PFSK-1 (cell line): Measurements from ENCODE around the gene ERCC6L.

ENCODE experiments used
- POLR2AphosphoS5 ChIP-seq: IDR thresholded peaks from 2 replicates; pipeline ENCODE4 v1.6.1; 2012; ENCODE audit warnings: low read depth, mild to moderate bottlenecking, control low read depth, low read length, moderate library complexity
- REST ChIP-seq, 2 experiments: IDR thresholded peaks; 2 replicates each; pipeline versions ENCODE4 v1.6.1 to v1.8.0; 2011 to 2012; ENCODE audit warnings: low read depth in 2 of 2, low read length in 2 of 2, control low read depth in 1 of 2, inconsistent platforms in 1 of 2, mild to moderate bottlenecking in 1 of 2, moderate library complexity in 1 of 2; ENCODE audit not compliant: insufficient read depth in 1 of 2
- SIN3A ChIP-seq: IDR thresholded peaks from 2 replicates; pipeline ENCODE4 v1.6.1; 2012; ENCODE audit warnings: mild to moderate bottlenecking, low read length, moderate library complexity, borderline replicate concordance; ENCODE audit not compliant: insufficient read depth

DNA sequence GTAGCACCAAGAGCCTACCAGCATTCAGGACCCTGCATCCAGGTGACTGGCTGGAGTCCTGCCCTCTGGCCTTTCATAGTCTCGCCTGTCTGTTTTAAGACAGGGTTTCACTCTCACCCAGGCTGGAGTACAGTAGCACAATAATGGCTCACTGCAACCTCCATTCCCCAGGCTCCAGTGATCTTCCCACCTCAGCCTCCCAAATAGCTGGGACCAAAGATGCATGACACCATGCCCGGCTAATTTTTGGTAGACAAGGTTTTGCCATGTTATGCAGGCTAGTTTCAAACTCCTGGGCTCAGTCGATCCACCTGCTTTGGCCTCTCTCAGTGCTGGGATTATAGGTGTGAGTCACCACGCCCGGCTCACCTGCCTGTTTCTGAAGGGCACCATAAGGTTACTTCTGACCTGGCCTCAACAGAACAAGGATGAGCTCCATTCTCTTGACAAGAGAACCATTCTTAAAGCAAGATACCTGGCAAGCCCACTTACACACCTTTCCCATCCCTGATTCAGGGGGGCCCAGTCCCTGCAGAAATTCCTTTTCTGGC is 31.6 kb upstream of the ERCC6L start:
- no peak for TF ChIP-seq REST (IDR thresholded peaks at IDR 0.05; ENCODE audit: insufficient read depth in 1 of 2, low read depth in 2 of 2, low read length in 2 of 2)
- no peak for TF ChIP-seq POLR2AphosphoS5
- no peak for TF ChIP-seq SIN3A
